KMS-11 (cell line): ENCODE measurements around the gene ATP2A3.

ENCODE experiments used
- H2AFZ ChIP-seq: fragments of 200-600 bp; sonication (generic); 2 replicates; pipeline ENCODE4 v1.6.1; 2016; ENCODE audit warnings: antibody characterized with exemption, mixed run types, low read depth
- H3K27ac ChIP-seq: fragments of 200-600 bp; sonication (generic); 2 replicates; pipeline ENCODE4 v1.6.1; 2016; ENCODE audit warnings: mild to moderate bottlenecking, mixed run types
- H3K27me3 ChIP-seq: fragments of 200-600 bp; sonication (generic); 2 replicates; pipeline ENCODE4 v1.6.1; 2017; ENCODE audit warnings: mild to moderate bottlenecking, low read depth, mixed run types, moderate library complexity; ENCODE audit not compliant: insufficient read depth
- H3K36me3 ChIP-seq: fragments of 200-600 bp; sonication (generic); 2 replicates; pipeline ENCODE4 v1.6.1; 2017; ENCODE audit warnings: mild to moderate bottlenecking, mixed run types; ENCODE audit not compliant: insufficient read depth
- H3K4me1 ChIP-seq: fragments of 200-600 bp; sonication (generic); 2 replicates; pipeline ENCODE4 v1.6.1; 2016; ENCODE audit warnings: mild to moderate bottlenecking, low read depth, mixed run types; ENCODE audit not compliant: poor library complexity, severe bottlenecking
- H3K4me2 ChIP-seq: fragments of 200-600 bp; sonication (generic); 2 replicates; pipeline ENCODE4 v1.7.0; 2016; ENCODE audit warnings: mild to moderate bottlenecking, mixed run types
- H3K4me3 ChIP-seq: fragments of 200-600 bp; sonication (generic); IDR thresholded peaks from 2 replicates; pipeline ENCODE4 v1.6.1; 2017; ENCODE audit warnings: low read depth, low read length, mixed read lengths; ENCODE audit not compliant: insufficient read depth
- H3K79me2 ChIP-seq: fragments of 200-600 bp; sonication (generic); 2 replicates; pipeline ENCODE4 v1.6.1; 2016; ENCODE audit warnings: low read depth, mixed run types; ENCODE audit not compliant: insufficient read depth
- H3K9ac ChIP-seq: fragments of 200-600 bp; sonication (generic); 2 replicates; pipeline ENCODE4 v1.6.1; 2016; ENCODE audit warnings: mild to moderate bottlenecking, mixed run types
- H4K20me1 ChIP-seq: fragments of 200-600 bp; sonication (generic); 2 replicates; pipeline ENCODE4 v1.6.1; 2016; ENCODE audit warnings: mild to moderate bottlenecking, mixed run types; ENCODE audit not compliant: insufficient read depth
- TF ChIP-seq, protein P1 (sequence below): fragments of 200-600 bp; sonication (generic); conservative IDR thresholded peaks from 2 replicates; pipeline ENCODE4 v1.6.1; 2017; ENCODE audit warnings: low read depth, mild to moderate bottlenecking, antibody characterized with exemption, low read length, moderate library complexity, mixed read lengths

The ATP2A3 gene

DNA sequence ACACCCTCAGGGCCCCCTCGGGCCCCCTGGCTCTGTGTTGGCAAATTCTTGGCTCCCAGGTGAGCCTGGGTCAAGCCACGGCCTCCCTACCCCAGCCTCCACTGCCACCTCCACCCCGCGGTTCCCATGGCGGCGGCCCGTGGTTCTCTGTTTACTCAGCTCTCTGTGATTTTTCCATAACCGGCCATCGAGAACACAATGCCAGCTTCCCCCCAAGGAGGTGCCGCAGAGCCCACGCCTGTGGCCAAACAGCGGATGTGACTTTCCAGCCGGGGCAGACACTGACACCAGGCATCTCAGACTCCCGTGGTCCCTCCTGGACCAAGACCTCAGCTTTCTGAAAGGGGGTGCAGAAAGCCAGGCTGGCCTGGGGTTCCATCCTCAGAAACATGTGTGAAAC, 21.6 kb upstream of the ATP2A3 start:
- H3K9ac ChIP-seq, result no peak overlapping the region
- no peaks in the 10 kb centered on the region for H4K20me1 ChIP-seq
- no peak overlapping the region for H3K4me2 ChIP-seq
- H3K36me3 ChIP-seq, result no peaks in the 10 kb centered on the region
- H2AFZ ChIP-seq, result no peak overlapping the region
- H3K27ac ChIP-seq, result no peak overlapping the region
- no peaks in the 10 kb centered on the region for H3K27me3 ChIP-seq
- H3K79me2 ChIP-seq, result no peaks in the 10 kb centered on the region
- TF ChIP-seq, protein P1, sequence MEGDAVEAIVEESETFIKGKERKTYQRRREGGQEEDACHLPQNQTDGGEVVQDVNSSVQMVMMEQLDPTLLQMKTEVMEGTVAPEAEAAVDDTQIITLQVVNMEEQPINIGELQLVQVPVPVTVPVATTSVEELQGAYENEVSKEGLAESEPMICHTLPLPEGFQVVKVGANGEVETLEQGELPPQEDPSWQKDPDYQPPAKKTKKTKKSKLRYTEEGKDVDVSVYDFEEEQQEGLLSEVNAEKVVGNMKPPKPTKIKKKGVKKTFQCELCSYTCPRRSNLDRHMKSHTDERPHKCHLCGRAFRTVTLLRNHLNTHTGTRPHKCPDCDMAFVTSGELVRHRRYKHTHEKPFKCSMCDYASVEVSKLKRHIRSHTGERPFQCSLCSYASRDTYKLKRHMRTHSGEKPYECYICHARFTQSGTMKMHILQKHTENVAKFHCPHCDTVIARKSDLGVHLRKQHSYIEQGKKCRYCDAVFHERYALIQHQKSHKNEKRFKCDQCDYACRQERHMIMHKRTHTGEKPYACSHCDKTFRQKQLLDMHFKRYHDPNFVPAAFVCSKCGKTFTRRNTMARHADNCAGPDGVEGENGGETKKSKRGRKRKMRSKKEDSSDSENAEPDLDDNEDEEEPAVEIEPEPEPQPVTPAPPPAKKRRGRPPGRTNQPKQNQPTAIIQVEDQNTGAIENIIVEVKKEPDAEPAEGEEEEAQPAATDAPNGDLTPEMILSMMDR, result no peak
- no peaks in the 10 kb centered on the region for H3K4me1 ChIP-seq
- H3K4me3 ChIP-seq, result no peak overlapping the region

DNA sequence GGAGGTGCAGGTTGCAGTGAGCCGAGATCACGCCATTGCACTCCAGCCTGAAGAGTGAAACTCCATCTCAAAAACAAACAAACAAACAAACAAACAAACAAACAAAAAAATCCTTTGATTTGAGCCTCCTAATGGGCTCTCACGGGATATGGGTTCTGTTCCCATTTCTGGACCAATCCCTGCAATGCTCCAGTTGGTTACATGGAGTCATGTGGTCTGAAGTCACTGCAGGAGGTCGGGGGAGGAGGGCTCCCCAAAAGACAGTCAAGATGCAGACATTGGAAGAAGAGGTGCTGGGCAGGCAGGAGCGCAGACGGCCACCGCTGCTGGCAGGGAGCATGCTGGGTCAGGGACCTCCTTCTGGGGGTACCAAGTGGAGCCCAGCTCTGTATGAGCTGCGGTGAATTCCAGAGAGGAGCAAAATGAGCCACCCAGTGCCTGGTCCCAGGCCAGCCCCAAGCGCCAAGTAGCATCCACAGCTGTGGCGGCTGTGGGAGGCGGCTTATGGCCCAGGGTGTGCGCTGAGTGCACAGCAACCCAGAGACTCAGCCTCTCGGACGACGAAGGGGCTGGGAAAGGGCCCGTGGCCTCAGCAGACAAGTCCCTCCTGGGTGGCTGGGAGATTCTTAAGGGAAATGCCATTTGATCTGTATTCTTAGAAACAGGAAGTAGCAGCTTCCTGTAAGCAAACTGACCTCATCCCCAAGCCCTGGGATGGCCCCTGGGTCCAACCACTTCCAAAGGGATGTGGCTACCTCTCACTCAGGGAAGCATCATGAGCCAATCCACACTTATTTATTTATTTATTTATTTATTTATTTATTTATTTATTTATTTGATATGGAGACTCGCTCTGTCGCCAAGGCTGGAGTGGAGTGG, 19.6 kb upstream of the ATP2A3 start:
- H3K4me2 ChIP-seq, result no peak overlapping the region
- no peaks in the 10 kb centered on the region for H3K27me3 ChIP-seq
- no peaks in the 10 kb centered on the region for H4K20me1 ChIP-seq
- TF ChIP-seq, protein P1, result no peak
- H2AFZ ChIP-seq, result no peak overlapping the region
- no peak overlapping the region for H3K9ac ChIP-seq
- no peak overlapping the region for H3K27ac ChIP-seq
- H3K4me3 ChIP-seq, result no peak overlapping the region
- no peaks in the 10 kb centered on the region for H3K36me3 ChIP-seq
- no peaks in the 10 kb centered on the region for H3K79me2 ChIP-seq
- no peaks in the 10 kb centered on the region for H3K4me1 ChIP-seq

DNA sequence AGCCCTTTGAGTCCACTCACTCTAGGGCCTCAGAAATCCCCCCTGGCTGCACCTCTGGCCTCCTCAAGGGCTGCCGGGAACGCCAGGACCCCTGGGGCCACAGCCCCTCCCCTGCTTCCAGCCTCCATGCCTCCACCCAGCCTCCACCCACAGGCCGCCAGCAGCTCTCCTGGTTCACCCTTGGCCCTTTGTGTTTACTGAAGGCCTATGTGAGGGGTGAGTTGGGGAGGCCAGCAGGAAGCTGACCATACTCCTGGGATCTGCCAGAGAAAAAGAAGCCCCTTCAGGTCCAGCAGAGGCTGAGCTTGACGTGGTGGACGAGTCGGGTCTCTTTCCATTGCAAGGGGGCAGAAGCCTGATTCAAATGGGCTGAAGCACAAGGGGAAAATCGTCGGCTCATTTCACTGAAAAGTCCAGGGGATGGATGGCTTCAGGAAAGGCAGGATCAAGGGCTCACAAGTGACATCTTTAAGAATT, 18.3 kb upstream of the ATP2A3 start:
- TF ChIP-seq, protein P1, result no peak
- H3K4me2 ChIP-seq, result no peak overlapping the region

DNA sequence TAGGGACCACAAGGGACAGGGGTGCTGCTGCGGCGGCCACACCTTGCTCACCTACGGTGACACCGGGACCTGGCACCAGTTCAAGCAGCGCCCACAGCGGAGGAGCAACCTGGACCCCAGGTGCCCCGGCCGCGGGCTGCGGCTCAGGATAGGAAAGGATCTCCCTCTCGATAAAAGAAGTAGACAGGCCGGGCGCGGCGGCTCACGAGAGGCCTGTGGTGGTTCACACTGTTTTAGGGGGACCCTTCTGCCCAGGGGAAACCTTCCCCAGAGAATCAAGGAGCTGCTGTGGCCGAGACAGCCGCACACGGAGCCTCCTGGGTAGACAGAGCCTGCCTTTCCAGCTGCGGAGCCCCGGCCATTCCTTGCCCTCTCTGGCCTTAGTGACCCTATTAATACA, 17.9 kb upstream of the ATP2A3 start:
- Histone ChIP-seq H3K27me3 (no peaks in the 10 kb centered on the region), H3K4me2 (no peak overlapping the region), H2AFZ (no peak overlapping the region), H3K4me1 (no peaks in the 10 kb centered on the region), H3K9ac (no peak overlapping the region), H3K27ac (no peak overlapping the region), H3K4me3 (no peak overlapping the region), H4K20me1 (no peaks in the 10 kb centered on the region), H3K36me3 (no peaks in the 10 kb centered on the region), H3K79me2 (no peaks in the 10 kb centered on the region)
- TF ChIP-seq, protein P1, result no peak

More for the DNA sequence above, 18.3 kb upstream of the ATP2A3 start:
- no peaks in the 10 kb centered on the region for H3K36me3 ChIP-seq
- no peaks in the 10 kb centered on the region for H3K27me3 ChIP-seq
- H3K9ac ChIP-seq, result no peak overlapping the region
- no peaks in the 10 kb centered on the region for H3K79me2 ChIP-seq
- H2AFZ ChIP-seq, result no peak overlapping the region
- no peak overlapping the region for H3K27ac ChIP-seq
- no peaks in the 10 kb centered on the region for H4K20me1 ChIP-seq
- no peak overlapping the region for H3K4me3 ChIP-seq
- no peaks in the 10 kb centered on the region for H3K4me1 ChIP-seq
